Measurements from ENCODE around the gene PDE6C. TPM values are rescaled to one million over a fixed set of nuclear protein-coding genes. Genes with fewer than 3 reads are reported as not detected.
A peak's percentile ranks its signal among the peaks of the same experiment; 100 is the strongest.

Gene PDE6C
- total RNA-seq, 2 experiments from 2014 or later, result 0.03 to 0.13 TPM

GRCh38 chr10:93622942-93623341 lies 10.6 kb downstream of the PDE6C start:
- no peaks in the 10 kb centered on the region for H3K79me2 ChIP-seq (ENCODE audit: insufficient read depth, low read depth, low read length)
- intact Hi-C loops (cut with micrococcal nuclease; ENCODE audit: unreplicated experiment), result loop anchor here (5.0 kb wide), 2 partner anchors 54 to 126 kb away; partner anchors contain the start of gene CEP55
- peak; percentile 67 for DNase-seq (ENCODE audit: low spot score)
- ChIA-PET POLR2A (interaction anchor here (0.6 to 1.4 kb wide), 3 partner anchors 23 to 68 kb away, joined by 3 to 4 read pairs (median 3); no protein-coding TSS in a partner anchor), CTCF (ENCODE audit: unreplicated experiment) (no interaction called here)
- no peaks in the 10 kb centered on the region for H3K9me3 ChIP-seq (ENCODE audit: low read length)
- BruUV-seq (replicated peaks), result no TSS peak
- H3K36me3 ChIP-seq (ENCODE audit: insufficient read depth, low read length), result no peaks in the 10 kb centered on the region
- H3K4me2 ChIP-seq (ENCODE audit: low read length), result peak overlapping the region; percentile 75
- no peak for TF ChIP-seq EZH2phosphoT487 (IDR thresholded peaks at IDR 0.05; ENCODE audit: borderline replicate concordance, low read depth, low read length)
- TF ChIP-seq CTCF (conservative IDR thresholded peaks at IDR 0.05; ENCODE audit: low read length), result no peak
- H4K20me1 ChIP-seq (ENCODE audit: insufficient read depth, low read length), result no peaks in the 10 kb centered on the region
- no peaks in the 10 kb centered on the region for H3K9me2 ChIP-seq (ENCODE audit: insufficient read depth, low read length)
- peak overlapping the region; percentile 96 for H3K27ac ChIP-seq (ENCODE audit: low read depth, low read length, poor library complexity, severe bottlenecking)
- H3K4me3 ChIP-seq (ENCODE audit: low read depth, low read length, poor library complexity, severe bottlenecking), result peak overlapping the region; percentile 44
- no peak overlapping the region; the same call in 1 of the 2 replicates for H2AFZ ChIP-seq (ENCODE audit: low read length)
- H3K4me1 ChIP-seq (ENCODE audit: insufficient read depth, low read length, poor library complexity, severe bottlenecking), result peaks cover 88% of the 10 kb centered on the region

GRCh38 chr10:93628858-93629257 lies 16.5 kb downstream of the PDE6C start:
- intact Hi-C loops (cut with micrococcal nuclease; ENCODE audit: unreplicated experiment), result no loop called here
- no peak for TF ChIP-seq EZH2phosphoT487 (IDR thresholded peaks at IDR 0.05; ENCODE audit: borderline replicate concordance, low read depth, low read length)
- no peak for TF ChIP-seq CTCF (conservative IDR thresholded peaks at IDR 0.05; ENCODE audit: low read length)
- no TSS peak for BruUV-seq (replicated peaks)
- Histone ChIP-seq H3K4me2 (ENCODE audit: low read length) (no peak overlapping the region), H3K27ac (ENCODE audit: low read depth, low read length, poor library complexity, severe bottlenecking) (no peak overlapping the region), H2AFZ (ENCODE audit: low read length) (peak overlapping the region; percentile 30; the same call in 1 of the 2 replicates), H3K9me3 (ENCODE audit: low read length) (no peaks in the 10 kb centered on the region), H3K36me3 (ENCODE audit: insufficient read depth, low read length) (no peaks in the 10 kb centered on the region), H3K4me1 (ENCODE audit: insufficient read depth, low read length, poor library complexity, severe bottlenecking) (peaks cover 49% of the 10 kb centered on the region), H3K9me2 (ENCODE audit: insufficient read depth, low read length) (no peaks in the 10 kb centered on the region), H3K4me3 (ENCODE audit: low read depth, low read length, poor library complexity, severe bottlenecking) (no peak overlapping the region), H3K79me2 (ENCODE audit: insufficient read depth, low read depth, low read length) (no peaks in the 10 kb centered on the region), H4K20me1 (ENCODE audit: insufficient read depth, low read length) (no peaks in the 10 kb centered on the region)
- ChIA-PET POLR2A (interaction anchor here (0.6 kb wide), 1 partner anchor 117 kb away, joined by 4 read pairs; no protein-coding TSS in a partner anchor), CTCF (ENCODE audit: unreplicated experiment) (no interaction called here)
- no peak for DNase-seq (ENCODE audit: low spot score)

- Histone ChIP-seq H3K79me2 (ENCODE audit: insufficient read depth, low read depth, low read length) (no peaks in the 10 kb centered on the region), H3K36me3 (ENCODE audit: insufficient read depth, low read length) (no peaks in the 10 kb centered on the region), H3K9me3 (ENCODE audit: low read length) (no peaks in the 10 kb centered on the region), H3K4me1 (ENCODE audit: insufficient read depth, low read length, poor library complexity, severe bottlenecking) (peaks cover 40% of the 10 kb centered on the region), H4K20me1 (ENCODE audit: insufficient read depth, low read length) (no peaks in the 10 kb centered on the region), H3K4me3 (ENCODE audit: low read depth, low read length, poor library complexity, severe bottlenecking) (no peak overlapping the region), H3K4me2 (ENCODE audit: low read length) (peak overlapping the region; percentile 36), H3K9me2 (ENCODE audit: insufficient read depth, low read length) (no peaks in the 10 kb centered on the region), H2AFZ (ENCODE audit: low read length) (peak overlapping the region; percentile 63; the same call in 1 of the 2 replicates), H3K27ac (ENCODE audit: low read depth, low read length, poor library complexity, severe bottlenecking) (no peak overlapping the region)
- intact Hi-C loops (cut with micrococcal nuclease; ENCODE audit: unreplicated experiment), result no loop called here
- CTCF ChIA-PET (ENCODE audit: unreplicated experiment), result no interaction called here
- BruUV-seq (replicated peaks), result no TSS peak
- no peak for DNase-seq (ENCODE audit: low spot score)
- no peak for TF ChIP-seq EZH2phosphoT487 (IDR thresholded peaks at IDR 0.05; ENCODE audit: borderline replicate concordance, low read depth, low read length)
- POLR2A ChIA-PET, result interaction anchor here (1.3 kb wide), 1 partner anchor 8 kb away, joined by 3 read pairs; no protein-coding TSS in a partner anchor
Observed at GRCh38 chr10:93629647-93630305, 17.4 kb downstream of the PDE6C start.
